NCI-H1092 (cell line): Measurements from ENCODE around the gene SDHC.

ENCODE experiments used
- DNase-seq: peaks from one replicate; lab custom pipeline; 2025; lab: John Stamatoyannopoulos, UW

The SDHC gene

GRCh38 chr1:161314201-161314981, at the start of gene SDHC:
Gene SDHC, plus strand, starts transcription at chr1:161314381. Its CDS starts 25 bp downstream, at chr1:161314406.
- DNase-seq: peak; percentile 85

DNA sequence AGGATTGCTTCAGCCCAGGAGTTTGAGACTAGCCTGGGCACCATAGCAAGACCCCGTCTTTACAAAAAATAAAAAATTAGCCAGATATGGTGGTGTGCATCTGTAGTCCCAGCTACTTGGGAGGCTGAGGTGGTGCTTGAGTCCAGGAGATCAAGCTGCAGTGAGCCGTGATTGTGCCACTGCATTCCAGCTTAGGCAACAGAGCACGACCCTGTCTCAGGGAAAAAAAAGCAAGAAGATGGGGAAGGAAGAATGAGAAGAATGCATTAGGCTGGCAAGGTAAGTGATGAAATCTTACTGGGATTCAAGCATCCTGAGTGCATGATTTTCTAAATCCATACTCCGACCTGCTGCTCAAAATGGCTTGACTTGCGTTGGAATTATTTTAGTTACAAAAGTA, 48.9 kb upstream of the SDHC start:
- no peak for DNase-seq

GRCh38 chr1:161266202-161266601, 48.0 kb upstream of the SDHC start:
- no peak for DNase-seq

- DNase-seq: no peak
Observed at GRCh38 chr1:161266836-161267235, 47.3 kb upstream of the SDHC start.

GRCh38 chr1:161267321-161267720, 46.9 kb upstream of the SDHC start:
- no peak for DNase-seq

- no peak for DNase-seq
Observed at GRCh38 chr1:161273402-161273801, 40.8 kb upstream of the SDHC start.

DNA sequence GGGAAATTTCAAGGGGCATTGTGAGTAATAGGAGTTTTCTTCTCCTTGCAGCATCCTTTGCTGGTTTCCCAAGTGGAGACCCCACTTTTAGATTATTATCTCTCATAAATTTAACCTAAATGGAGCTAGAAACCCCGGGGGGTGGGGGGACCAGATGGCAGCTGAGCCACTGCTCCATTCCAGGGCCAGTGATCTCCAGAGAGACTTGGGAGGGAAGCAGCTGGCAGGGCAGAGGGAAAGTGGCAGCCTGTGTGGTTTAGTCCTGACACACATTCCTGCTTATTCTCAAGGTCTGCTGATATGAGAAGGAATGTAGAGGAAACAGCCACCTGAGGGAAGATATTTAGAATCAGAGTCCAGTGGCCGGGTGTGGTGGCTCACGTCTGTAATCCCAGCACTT, 39.3 kb upstream of the SDHC start:
- DNase-seq: no peak

DNA sequence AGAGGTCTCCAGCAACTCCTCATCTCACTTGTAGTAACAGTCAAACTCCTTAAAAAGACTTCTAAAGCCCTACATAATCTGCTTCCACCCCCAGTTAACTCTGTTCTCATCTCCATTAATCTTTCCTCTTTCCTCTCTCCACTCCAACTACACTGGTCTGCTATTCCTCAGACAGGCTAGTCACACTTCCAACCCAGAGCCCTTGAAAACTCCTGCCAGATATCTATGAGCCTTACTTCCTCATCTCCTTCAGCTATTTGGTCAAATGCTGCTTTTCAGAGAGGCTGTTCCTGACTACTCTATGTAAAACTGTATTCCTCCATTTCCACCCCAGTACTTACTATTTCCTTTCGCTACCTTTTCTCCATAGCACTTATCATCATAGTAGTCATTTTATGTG, 31.2 kb upstream of the SDHC start:
- DNase-seq: no peak

GRCh38 chr1:161285113-161285512, 29.1 kb upstream of the SDHC start:
- no peak for DNase-seq

GRCh38 chr1:161285521-161285920, 28.7 kb upstream of the SDHC start:
- DNase-seq: no peak

DNA sequence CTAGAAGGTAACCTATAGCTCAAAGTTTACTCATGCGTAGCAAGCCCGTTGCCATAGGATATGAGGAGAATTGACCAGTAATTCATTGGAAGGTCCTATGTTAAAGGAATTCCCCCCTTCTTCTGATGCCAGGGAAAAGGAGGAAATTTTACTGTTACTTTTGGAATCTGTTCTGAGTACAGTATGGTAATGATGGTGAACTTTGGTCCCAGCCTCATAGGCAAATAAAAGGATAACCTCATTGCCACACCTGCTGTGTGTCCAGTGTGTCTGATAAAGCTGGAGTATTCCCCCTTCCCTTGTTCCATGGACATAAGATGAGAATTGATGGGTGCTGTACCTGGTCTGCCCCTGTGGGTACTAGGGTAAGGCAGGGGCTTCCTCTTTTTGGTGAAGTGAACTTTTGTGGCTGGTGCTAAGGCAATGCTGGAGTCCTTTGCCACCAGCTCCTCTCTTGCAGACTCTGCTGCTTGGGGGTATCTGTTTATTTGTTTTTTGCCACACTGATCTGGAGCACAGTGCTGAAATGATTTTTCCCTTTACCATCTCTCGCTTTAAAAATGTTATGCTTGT, 26.6 kb upstream of the SDHC start:
- no peak for DNase-seq

DNA sequence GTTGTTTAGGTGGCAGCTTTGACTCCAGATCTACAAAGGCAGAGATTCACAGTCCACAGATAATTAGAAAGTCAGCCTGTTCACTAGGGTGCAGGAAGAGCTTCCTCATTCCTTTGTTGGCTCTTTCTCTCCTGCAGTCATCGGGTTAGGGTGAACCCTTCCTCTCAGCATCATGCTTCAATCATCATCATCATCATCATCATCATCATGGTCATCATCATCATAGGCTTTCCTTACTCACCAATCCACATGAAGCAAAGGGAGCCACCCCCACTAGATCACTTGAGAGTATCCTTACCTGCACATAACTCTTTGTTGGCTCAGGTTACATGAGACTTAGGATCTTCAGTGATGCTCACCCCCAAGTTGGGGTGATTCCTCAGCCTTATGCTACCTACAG, 23.4 kb upstream of the SDHC start:
- no peak for DNase-seq

GRCh38 chr1:161297415-161297814, 16.8 kb upstream of the SDHC start:
- no peak for DNase-seq

DNA sequence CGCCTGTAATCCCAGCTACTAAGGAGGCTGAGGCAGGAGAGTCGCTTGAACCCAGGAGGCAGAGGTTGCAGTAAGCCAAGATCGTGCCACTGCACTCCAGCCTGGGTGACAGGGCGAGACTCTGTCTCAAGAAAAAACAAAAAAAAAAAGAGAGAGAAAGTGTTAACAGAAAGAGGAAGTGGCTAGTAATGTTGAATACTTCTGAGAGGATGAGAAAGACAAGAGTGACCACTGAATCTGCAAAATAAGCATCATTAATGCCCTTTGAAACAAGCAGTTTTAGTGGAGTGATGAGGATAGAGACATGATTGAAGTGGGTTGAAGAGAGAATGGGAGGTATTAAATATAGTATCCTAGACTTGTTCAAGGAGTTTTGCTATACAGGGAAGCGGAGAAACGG, 16.1 kb upstream of the SDHC start:
- no peak for DNase-seq

DNA sequence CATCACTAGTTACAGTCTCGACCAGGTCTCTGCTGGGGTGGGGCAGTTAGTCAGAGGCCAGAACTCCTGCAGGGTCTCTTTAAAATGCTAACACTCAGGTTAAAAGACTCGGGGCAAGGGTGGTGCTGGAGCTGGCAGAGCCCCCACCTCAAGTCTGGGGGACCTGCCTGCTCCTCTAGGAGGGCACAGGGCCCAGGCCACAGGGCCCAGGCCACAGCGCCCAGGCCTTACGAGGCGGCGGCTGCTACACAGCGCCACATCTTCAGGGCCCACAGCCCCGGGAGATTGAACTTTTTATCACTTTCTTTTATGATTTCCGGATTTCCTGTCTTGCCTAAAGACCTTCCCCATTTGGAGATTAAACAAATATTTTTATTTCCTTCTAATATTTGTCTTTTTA, 14.8 kb upstream of the SDHC start:
- DNase-seq: no peak

- DNase-seq: no peak
Observed at GRCh38 chr1:161300478-161300877, 13.7 kb upstream of the SDHC start.

GRCh38 chr1:161304927-161305866, 9.0 kb upstream of the SDHC start:
- DNase-seq: no peak

GRCh38 chr1:161305867-161306519, 8.2 kb upstream of the SDHC start:
- DNase-seq: peak; percentile 79

- no peak for DNase-seq
Observed at GRCh38 chr1:161307230-161307768, 6.9 kb upstream of the SDHC start.

- DNase-seq: no peak
Observed at GRCh38 chr1:161307892-161308638, 6.1 kb upstream of the SDHC start.

DNA sequence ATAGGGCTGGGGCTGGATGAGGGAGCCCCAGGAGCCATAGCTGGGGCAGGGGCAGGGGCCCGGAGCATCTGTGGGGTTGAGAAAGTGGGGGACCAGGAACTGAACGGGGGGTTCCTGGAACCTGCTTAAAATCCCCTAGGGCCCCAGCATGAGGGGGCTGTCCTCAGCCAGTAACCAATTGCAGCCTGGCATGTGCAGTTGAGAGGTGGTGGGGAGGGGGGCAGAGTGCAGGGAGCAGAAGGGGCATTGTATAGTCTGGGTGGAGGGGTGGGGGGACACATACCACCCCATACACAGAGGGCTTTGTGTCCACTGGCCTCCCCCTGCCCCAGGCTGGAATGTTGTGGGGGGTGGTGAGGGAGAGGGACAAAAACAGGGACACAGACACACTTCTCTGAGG, 4.3 kb upstream of the SDHC start, which contains the start of gene MPZ:
TSS of gene MPZ (minus strand) at position 101 of the 400 bp plus-strand sequence. CDS start at position 38, 63 bp downstream.
- no peak for DNase-seq
